Measurements from ENCODE around the gene RNF13. TPM values are rescaled to one million over a fixed set of nuclear protein-coding genes. Genes with fewer than 3 reads are reported as not detected.
A peak's percentile ranks its signal among the peaks of the same experiment; 100 is the strongest.

RNF13 gene
- total and polyA plus RNA-seq, 2 of the 4 experiments (the other 2 are of a cell fraction) = 12.8 to 29.8 TPM

GRCh38 chr3:149772861-149773260, 40.2 kb upstream of the RNF13 start:
- Histone ChIP-seq H3K56ac (ENCODE audit: extremely low read depth, insufficient read depth, low read length) (no peak overlapping the region), H3K4me2 (ENCODE audit: low read depth, low read length) (no peak overlapping the region), H4K20me1 (ENCODE audit: insufficient read depth, low read length) (no peaks in the 10 kb centered on the region), H4K8ac (ENCODE audit: low read depth in 2 of 2, low read length in 2 of 2) (peak overlapping the region in 1 of 2 experiments; percentile 9; a peak in 1 of 4 replicates), H3K36me3 (ENCODE audit: control insufficient read depth, insufficient read depth, low read length) (no peaks in the 10 kb centered on the region), H3K4me1 (ENCODE audit: control insufficient read depth, insufficient read depth, low read length) (peaks cover 4% of the 10 kb centered on the region), H2BK5ac (ENCODE audit: low read depth, low read length, poor library complexity, severe bottlenecking) (no peak overlapping the region), H4K5ac (ENCODE audit: low read depth, low read length) (no peak overlapping the region), H3K79me1 (ENCODE audit: low read depth in 1 of 2, low read length in 2 of 2) (no peaks in the 10 kb centered on the region), H2BK20ac (ENCODE audit: low read depth, low read length) (0 out of 2 replicates have a peak overlapping the region, but pooled peaks have one; percentile 38), H2AK5ac (ENCODE audit: low read depth, low read length) (peak overlapping the region; percentile 64), H2BK120ac (ENCODE audit: low read depth, low read length) (0 out of 2 replicates have a peak overlapping the region, but pooled peaks have one; percentile 8), H2AFZ (replicated peaks; ENCODE audit: low read length, poor library complexity) (no peak overlapping the region), H3K4me3 (ENCODE audit: insufficient read depth, low read depth, low read length) (no peak overlapping the region), H3K23ac (ENCODE audit: low read depth, low read length) (no peak overlapping the region), H2AK9ac (replicated peaks; ENCODE audit: low read depth, low read length, poor library complexity) (no peak overlapping the region), H3K9me3 (ENCODE audit: control insufficient read depth, insufficient read depth, low read length) (no peaks in the 10 kb centered on the region), H3K18ac (ENCODE audit: low read depth, low read length) (no peak overlapping the region), H3K14ac (replicated peaks; ENCODE audit: low read depth, low read length) (no peak overlapping the region; the same call in 1 of the 2 replicates), H3K9me1 (ENCODE audit: insufficient read depth, low read length) (peaks cover 4% of the 10 kb centered on the region), H3K27me3 (ENCODE audit: control insufficient read depth, insufficient read depth, low read length) (peaks cover 3% of the 10 kb centered on the region), H3K4ac (ENCODE audit: low read depth, low read length) (peak overlapping the region; percentile 11), H4K91ac (ENCODE audit: insufficient read depth, low read depth, low read length) (peak overlapping the region; percentile 32; the same call in 1 of the 2 replicates), H3K27ac (ENCODE audit: insufficient read depth, low read length) (no peak overlapping the region), H2BK15ac (ENCODE audit: low read depth, low read length) (peak overlapping the region; percentile 34; the same call in 1 of the 3 replicates), H3K9ac (ENCODE audit: low read depth, low read length) (no peak overlapping the region)
- ChIA-PET CTCF (interaction anchor here (1.1 to 2.8 kb wide), 2 partner anchors 36 to 278 kb away, joined by 3 to 15 read pairs; no protein-coding TSS in a partner anchor), POLR2A (ENCODE audit: unreplicated experiment) (no interaction called here)
- no peak for ATAC-seq (ENCODE audit: low read depth)
- no peak for DNase-seq
- TF ChIP-seq FOS (IDR thresholded peaks at IDR 0.05; ENCODE audit: low read depth, low read length) (no peak), MAZ (IDR thresholded peaks at IDR 0.05; ENCODE audit: borderline replicate concordance, low read depth, low read length) (no peak), CHD1 (IDR thresholded peaks at IDR 0.05; ENCODE audit: low read depth, low read length) (no peak), CEBPB (IDR thresholded peaks at IDR 0.05; ENCODE audit: low read depth, low read length) (no peak), RAD21 (IDR thresholded peaks at IDR 0.05; ENCODE audit: low read length) (no peak), BHLHE40 (IDR thresholded peaks at IDR 0.05; ENCODE audit: low read depth, low read length) (no peak)
- TF ChIP-seq, protein P1, sequence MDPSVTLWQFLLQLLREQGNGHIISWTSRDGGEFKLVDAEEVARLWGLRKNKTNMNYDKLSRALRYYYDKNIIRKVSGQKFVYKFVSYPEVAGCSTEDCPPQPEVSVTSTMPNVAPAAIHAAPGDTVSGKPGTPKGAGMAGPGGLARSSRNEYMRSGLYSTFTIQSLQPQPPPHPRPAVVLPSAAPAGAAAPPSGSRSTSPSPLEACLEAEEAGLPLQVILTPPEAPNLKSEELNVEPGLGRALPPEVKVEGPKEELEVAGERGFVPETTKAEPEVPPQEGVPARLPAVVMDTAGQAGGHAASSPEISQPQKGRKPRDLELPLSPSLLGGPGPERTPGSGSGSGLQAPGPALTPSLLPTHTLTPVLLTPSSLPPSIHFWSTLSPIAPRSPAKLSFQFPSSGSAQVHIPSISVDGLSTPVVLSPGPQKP (IDR thresholded peaks at IDR 0.05; ENCODE audit: borderline replicate concordance, low read depth, low read length) = no peak
- TF ChIP-seq, protein P2, sequence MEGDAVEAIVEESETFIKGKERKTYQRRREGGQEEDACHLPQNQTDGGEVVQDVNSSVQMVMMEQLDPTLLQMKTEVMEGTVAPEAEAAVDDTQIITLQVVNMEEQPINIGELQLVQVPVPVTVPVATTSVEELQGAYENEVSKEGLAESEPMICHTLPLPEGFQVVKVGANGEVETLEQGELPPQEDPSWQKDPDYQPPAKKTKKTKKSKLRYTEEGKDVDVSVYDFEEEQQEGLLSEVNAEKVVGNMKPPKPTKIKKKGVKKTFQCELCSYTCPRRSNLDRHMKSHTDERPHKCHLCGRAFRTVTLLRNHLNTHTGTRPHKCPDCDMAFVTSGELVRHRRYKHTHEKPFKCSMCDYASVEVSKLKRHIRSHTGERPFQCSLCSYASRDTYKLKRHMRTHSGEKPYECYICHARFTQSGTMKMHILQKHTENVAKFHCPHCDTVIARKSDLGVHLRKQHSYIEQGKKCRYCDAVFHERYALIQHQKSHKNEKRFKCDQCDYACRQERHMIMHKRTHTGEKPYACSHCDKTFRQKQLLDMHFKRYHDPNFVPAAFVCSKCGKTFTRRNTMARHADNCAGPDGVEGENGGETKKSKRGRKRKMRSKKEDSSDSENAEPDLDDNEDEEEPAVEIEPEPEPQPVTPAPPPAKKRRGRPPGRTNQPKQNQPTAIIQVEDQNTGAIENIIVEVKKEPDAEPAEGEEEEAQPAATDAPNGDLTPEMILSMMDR (conservative IDR thresholded peaks at IDR 0.05; ENCODE audit: low read depth, low read length) = no peak
- intact Hi-C loops (cut with micrococcal nuclease) (no loop called here), in situ Hi-C loops (cut with MboI; ENCODE audit: low sequenced_read_pairs) (no loop called here), dilution Hi-C loops (cut with HindIII; ENCODE audit: low sequenced_read_pairs, unreplicated experiment) (no loop called here)
- no TSS peak for BruUV-seq (replicated peaks)
- no CpG with 5 or more reads among the region's 2 CpGs for WGBS, 2 experiments (ENCODE audit: extremely low coverage in 2 of 2, insufficient read length in 1 of 2)

Data from IMR-90 (cell line).